K562 (cell line): ENCODE measurements around the gene LHPP. TPM values are rescaled to one million over a fixed set of nuclear protein-coding genes. Genes with fewer than 3 reads are reported as not detected.

ENCODE experiments used
- CEBPG ChIP-seq, 3 experiments: fragments of 200-800 bp in 1 of 3; sonication (Bioruptor generic) in 1 of 3; sonication (generic) in 1 of 3; formaldehyde crosslinking in 1 of 3; IDR thresholded peaks in 2 of 3; conservative IDR thresholded peaks in 1 of 3; 2 replicates each; pipeline versions ENCODE4 v1.6.1 to v1.8.0; 2016 to 2022; ENCODE audit warnings: missing compliant biosample characterization in 2 of 3, missing genetic modification characterization in 2 of 3, mild to moderate bottlenecking in 1 of 3, missing genetic modification reagents in 1 of 3
- CTBP1 ChIP-seq: fragments of 450-650 bp; IDR thresholded peaks from 2 replicates; pipeline ENCODE4 v1.6.1; 2016; ENCODE audit warnings: borderline replicate concordance
- GMEB1 ChIP-seq: fragments of 250-450 bp; sonication (Bioruptor Pico); IDR thresholded peaks from 2 replicates; pipeline ENCODE4 v1.4.0; 2020; ENCODE audit warnings: mild to moderate bottlenecking
- HINFP ChIP-seq: fragments of 450-650 bp; conservative IDR thresholded peaks from 2 replicates; pipeline ENCODE4 v1.6.1; 2016; ENCODE audit warnings: missing genetic modification characterization, low read depth, mild to moderate bottlenecking, control low read depth, missing compliant biosample characterization
- MYC ChIP-seq, 2 experiments: fragments of 250-450 bp in 1 of 2; sonication (Bioruptor Pico) in 1 of 2; IDR thresholded peaks; 2 replicates each; pipeline versions ENCODE4 v1.5.1 to v1.6.1; 2012 to 2021; ENCODE audit warnings: low read depth in 2 of 2, borderline replicate concordance in 1 of 2, improper control_type of control experiment in 1 of 2, low read length in 1 of 2, mild to moderate bottlenecking in 1 of 2, moderate library complexity in 1 of 2
- POLR3G ChIP-seq: IDR thresholded peaks from 2 replicates; pipeline ENCODE4 v1.6.1; 2011; ENCODE audit not compliant: insufficient read length, insufficient replicate concordance; ENCODE audit errors: extremely low read depth
- RHOXF2B ChIP-seq: fragments of 250-450 bp; sonication (Bioruptor Pico); conservative IDR thresholded peaks from 2 replicates; pipeline ENCODE4 v1.5.1; 2021
- RNF219 ChIP-seq: fragments of 250-450 bp; sonication (Bioruptor Pico); IDR thresholded peaks from 2 replicates; pipeline ENCODE4 v1.5.0; 2022; ENCODE audit warnings: mild to moderate bottlenecking
- TRIM24 ChIP-seq, 2 experiments: fragments of 450-650 bp; IDR thresholded peaks; 2 replicates each; pipeline ENCODE4 v1.6.1; 2016
- U2AF1 ChIP-seq: fragments of 200-400 bp; formaldehyde crosslinking; optimal IDR thresholded peaks from 2 replicates; pipeline ENCODE3; 2017; ENCODE audit warnings: mild to moderate bottlenecking, low read depth, low read length, moderate library complexity
- USF1 ChIP-seq: sonication (generic); formaldehyde crosslinking; IDR thresholded peaks from 2 replicates; pipeline ENCODE4 v1.9.0; 2022; ENCODE audit warnings: mild to moderate bottlenecking, missing genetic modification reagents
- ZBTB5 ChIP-seq: fragments of 450-650 bp; IDR thresholded peaks from 2 replicates; pipeline ENCODE4 v1.6.1; 2017; ENCODE audit warnings: antibody characterized with exemption
- ZNF324 ChIP-seq: fragments of 250-450 bp; sonication (Bioruptor Pico); IDR thresholded peaks from 2 replicates; pipeline ENCODE4 v1.4.0; 2020; ENCODE audit warnings: mild to moderate bottlenecking
- polyA plus RNA-seq, 8 experiments: library from polyadenylated mRNA; depleted of rRNA in 4 of 8; stranded (reverse) in 5 of 8; unstranded in 3 of 8; fragments of >200 nt; fragmentation: Nextera tagmentation in 2 of 8; fragmentation: Illumina TruSeq in 1 of 8; extraction: Ambion mirVana in 2 of 8; extraction: Trizol in 1 of 8; gene quantifications; 2 replicates each; pipeline versions ENCODE4 v1.2.1 to v1.2.3, GENCODE V29; 2011 to 2014; ENCODE audit warnings: inconsistent platforms in 1 of 8, missing spikeins in 1 of 8
- total RNA-seq, 7 experiments: library from RNA; depleted of rRNA in 6 of 7; stranded (reverse); fragments of >200 nt in 6 of 7; fragmentation: Illumina TruSeq in 2 of 7; extraction: Trizol in 2 of 7; gene quantifications; 2 replicates each; pipeline versions ENCODE4 v1.2.1 to v1.2.3, GENCODE V29; 2011 to 2021; ENCODE audit warnings: low replicate concordance in 1 of 7

Gene LHPP
- total and polyA plus RNA-seq, 9 of the 15 experiments (the other 6 are each of a cell fraction or from before 2014, with no cell fraction given) = 0.34 to 7.4 (median 3.0) TPM

- TF ChIP-seq RNF219 (CRISPR knock-in tag) (no peak), USF1 (CRISPR knock-in tag) (peak; percentile 66), CEBPG (CRISPR knock-in tag; IDR thresholded peaks at IDR 0.05) (no peak), CEBPG (tag; conservative IDR thresholded peaks at IDR 0.05 in 1 of 2, IDR thresholded peaks at IDR 0.05 in 1 of 2) (no peak), U2AF1 (no peak), GMEB1 (CRISPR knock-in tag) (no peak), POLR3G (no peak), ZBTB5 (no peak), TRIM24 (IDR thresholded peaks at IDR 0.05) (no peak), RHOXF2B (CRISPR knock-in tag) (no peak), HINFP (tag) (no peak), ZNF324 (CRISPR knock-in tag) (no peak), CTBP1 (no peak), MYC (IDR thresholded peaks at IDR 0.05; ENCODE audit: low read depth, low read length) (peak; percentile 63), MYC (CRISPR knock-in tag; IDR thresholded peaks at IDR 0.05; ENCODE audit: borderline replicate concordance, low read depth) (no peak)
Measured at GRCh38 chr10:124417895-124418725, 43.5 kb upstream of the LHPP start (continued).
